Epidermal melanocyte (primary cell): ENCODE measurements around the gene CASP5.
"Not testable (repeated sequence)": the region's sequence is repeated elsewhere in the genome, so short reads cannot be mapped to it uniquely, and the experiment has no call there.

Source experiments
- DNase-seq: peaks from one replicate; pipeline ENCODE4 v3.0.0; 2011; ENCODE audit warnings: low spot score; ENCODE audit not compliant: insufficient read length

Gene CASP5

GRCh38 chr11:105033781-105034180 lies 10.8 kb upstream of the CASP5 start:
- no peak for DNase-seq

GRCh38 chr11:105033343-105033742 lies 10.4 kb upstream of the CASP5 start:
- no peak for DNase-seq

- no peak for DNase-seq
Measured at GRCh38 chr11:105032495-105032894, 9.5 kb upstream of the CASP5 start.

GRCh38 chr11:105027678-105028077 lies 4.7 kb upstream of the CASP5 start:
- no peak for DNase-seq

- no peak for DNase-seq
Measured at GRCh38 chr11:105024394-105024793, 1.4 kb upstream of the CASP5 start.

- no peak for DNase-seq
Measured at GRCh38 chr11:105022527-105022926, 441 bp downstream of the CASP5 start.

- no peak for DNase-seq
Measured at GRCh38 chr11:105007463-105007862, 15.5 kb downstream of the CASP5 start.

- DNase-seq: no peak
Measured at GRCh38 chr11:105005451-105005845, 17.5 kb downstream of the CASP5 start.

GRCh38 chr11:105004021-105004420 lies 18.9 kb downstream of the CASP5 start:
- no peak for DNase-seq

- no peak for DNase-seq
Measured at GRCh38 chr11:105003151-105003550, 19.8 kb downstream of the CASP5 start.

GRCh38 chr11:105000797-105001196 lies 22.2 kb downstream of the CASP5 start:
- no peak for DNase-seq

GRCh38 chr11:105000167-105000566 lies 22.8 kb downstream of the CASP5 start:
- DNase-seq: no peak

- DNase-seq: no peak
Measured at GRCh38 chr11:104999721-105000120, 23.2 kb downstream of the CASP5 start.

GRCh38 chr11:104997288-104997687 lies 25.7 kb downstream of the CASP5 start:
- no peak for DNase-seq

- no peak for DNase-seq
Measured at GRCh38 chr11:104995001-104995408, 28.0 kb downstream of the CASP5 start.

- DNase-seq: no peak
Measured at GRCh38 chr11:104992781-104993180, 30.2 kb downstream of the CASP5 start.

GRCh38 chr11:104991994-104992393 lies 31.0 kb downstream of the CASP5 start:
- DNase-seq: no peak

GRCh38 chr11:104984808-104985207 lies 38.2 kb downstream of the CASP5 start:
- no peak for DNase-seq

GRCh38 chr11:104979839-104980238 lies 43.1 kb downstream of the CASP5 start:
- DNase-seq: no peak

- DNase-seq: no peak
Measured at GRCh38 chr11:104973616-104974015, 49.4 kb downstream of the CASP5 start.

GRCh38 chr11:104972924-104973323 lies 50.0 kb downstream of the CASP5 start:
- not testable (repeated sequence) for DNase-seq

- no peak for DNase-seq
Measured at GRCh38 chr11:104970756-104971155, 52.2 kb downstream of the CASP5 start.

GRCh38 chr11:104968856-104969776 lies 53.9 kb downstream of the CASP5 start:
- no peak for DNase-seq
